Transverse colon (tissue), 4 donors: ENCODE measurements around the gene PREX1. TPM values are rescaled to one million over a fixed set of nuclear protein-coding genes. Genes with fewer than 3 reads are reported as not detected.

ENCODE experiments used
- DNase-seq: peaks from one replicate; pipeline ENCODE4 v3.0.0-alpha.2; 2019
- H3K27ac ChIP-seq, 4 donors: fragments of 200-600 bp; sonication (generic); 2 replicates each; pipeline ENCODE4 v1.5.1; 2016 to 2018; ENCODE audit warnings: inconsistent platforms in 4 of 4
- H3K27me3 ChIP-seq: fragments of 200-600 bp; sonication (generic); 2 replicates; pipeline ENCODE4 v1.5.1; 2017; ENCODE audit warnings: inconsistent platforms
- H3K36me3 ChIP-seq, 4 donors: fragments of 200-600 bp; sonication (generic); 2 replicates each; pipeline ENCODE4 v1.5.1; 2017 to 2019; ENCODE audit warnings: inconsistent platforms in 4 of 4
- H3K4me1 ChIP-seq, 4 donors: fragments of 200-600 bp; sonication (generic); 2 replicates each; pipeline ENCODE4 v1.5.1; 2017 to 2020; ENCODE audit warnings: inconsistent platforms in 4 of 4
- H3K4me3 ChIP-seq, 4 donors: fragments of 200-600 bp; sonication (generic); 1 replicate in 1 of 4; 2 replicates in 3 of 4; pipeline versions ENCODE4 v1.5.1 to v1.6.1; 2017 to 2019; ENCODE audit warnings: inconsistent platforms in 4 of 4
- H3K9me3 ChIP-seq, 2 donors: fragments of 200-600 bp; sonication (generic); 2 replicates each; pipeline ENCODE4 v1.5.1; 2017 to 2019; ENCODE audit warnings: inconsistent platforms in 2 of 2
- EP300 ChIP-seq: sonication (generic); formaldehyde crosslinking; IDR thresholded peaks from one replicate; pipeline ENCODE4 v1.6.1; 2017; ENCODE audit warnings: antibody characterized with exemption, low read depth
- POLR2A ChIP-seq: fragments of 450-650 bp; IDR thresholded peaks from one replicate; pipeline ENCODE4 v1.6.1; 2016; ENCODE audit warnings: antibody characterized with exemption, mild to moderate bottlenecking, moderate library complexity
- POLR2AphosphoS5 ChIP-seq, 3 donors: sonication (generic); formaldehyde crosslinking; IDR thresholded peaks; one replicate each; pipeline ENCODE4 v1.6.1; 2016; ENCODE audit warnings: antibody characterized with exemption in 3 of 3
- WGBS, 2 donors: methylation state at CpG; one replicate each; pipeline ENCODE4 v1.1.5; 2018; ENCODE audit warnings: low coverage in 1 of 2; 5-methylcytosine and 5-hydroxymethylcytosine counted together
- in situ Hi-C, 4 donors: fragments of 200-750 bp; cut with MboI; loops; one replicate each; pipeline versions ENCODE4 v1.15.0 to v1.15.1; 2017; ENCODE audit warnings: low sequenced_read_pairs in 3 of 4, low pct_ligation_motif_present in 1 of 4, low pct_unique_long_range_greater_than_20kb in 1 of 4
- intact Hi-C: fragments of 100-400 bp; cut with DNase I; formaldehyde crosslinking; loops from one replicate; pipeline ENCODE4 v1.15.1; 2023; ENCODE audit warnings: low total_unique reads
- total RNA-seq, 4 donors: library from RNA; depleted of rRNA; stranded (reverse); fragments of >200 nt; gene quantifications; one replicate each; pipeline ENCODE4 v1.1.0, GENCODE V29; 2016
- TF ChIP-seq, protein P1 (sequence below), 5 experiments: fragments of 200-600 bp in 3 of 5; fragments of 450-650 bp in 2 of 5; sonication (generic) in 3 of 5; IDR thresholded peaks; 1 replicate in 2 of 5; 2 replicates in 3 of 5; pipeline ENCODE4 v1.5.1; 2016 to 2017; ENCODE audit warnings: antibody characterized with exemption in 5 of 5, inconsistent platforms in 3 of 5, mild to moderate bottlenecking in 2 of 5, moderate library complexity in 1 of 5

PREX1 gene
- total RNA-seq, 4 donors from 2014 or later: 10.9 to 29.9 (median 16.6) TPM

DNA sequence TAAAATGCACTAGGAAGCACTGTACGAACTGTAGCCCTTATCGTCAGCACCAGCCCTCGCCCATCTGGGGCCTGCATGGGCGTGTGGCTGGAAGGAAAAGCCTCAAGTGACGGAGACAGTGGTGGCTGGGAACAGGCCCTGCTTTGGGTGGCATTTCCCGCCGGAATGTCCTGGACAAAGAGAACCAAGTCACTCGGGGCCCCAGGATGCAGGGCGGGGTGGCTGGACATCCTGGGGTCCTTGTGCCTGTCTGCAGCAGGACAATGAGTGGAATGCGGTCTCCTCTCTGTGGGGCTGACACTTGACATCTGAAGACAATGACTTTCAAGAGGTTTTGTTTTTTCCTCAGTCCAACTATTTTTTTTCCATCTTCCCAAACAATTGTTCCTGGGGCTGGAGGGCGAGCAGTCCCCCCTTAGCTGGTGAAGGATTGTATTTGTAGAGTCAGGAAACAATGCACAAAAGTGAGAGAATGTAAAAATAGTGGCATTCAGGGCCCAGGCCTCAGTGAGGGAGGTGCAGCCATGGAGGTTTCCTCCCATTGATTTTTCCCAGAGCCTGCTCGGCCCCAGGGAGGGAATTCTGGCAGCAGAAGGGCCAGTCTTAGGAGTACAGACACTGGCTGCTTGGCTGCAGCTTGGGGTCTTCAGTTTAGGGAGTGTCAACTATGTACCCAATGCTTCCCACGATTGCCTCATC lies 64.4 kb downstream of the PREX1 start:
- in situ Hi-C loops: no loop called here
- Histone ChIP-seq H3K9me3 (no peaks in the 10 kb centered on the region), H3K27ac (peak overlapping the region in 2 of 4 donors; percentile 14 to 18), H3K4me3 (no peak overlapping the region), H3K4me1 (peaks cover 0 to 13% (median 0%) of the 10 kb centered on the region in 4 donors), H3K36me3 (no peaks in the 10 kb centered on the region), H3K27me3 (no peaks in the 10 kb centered on the region)
- DNase-seq: no peak
- TF ChIP-seq EP300 (no peak), POLR2A (no peak), POLR2AphosphoS5 (IDR thresholded peaks at IDR 0.05) (no peak)
- TF ChIP-seq, protein P1, sequence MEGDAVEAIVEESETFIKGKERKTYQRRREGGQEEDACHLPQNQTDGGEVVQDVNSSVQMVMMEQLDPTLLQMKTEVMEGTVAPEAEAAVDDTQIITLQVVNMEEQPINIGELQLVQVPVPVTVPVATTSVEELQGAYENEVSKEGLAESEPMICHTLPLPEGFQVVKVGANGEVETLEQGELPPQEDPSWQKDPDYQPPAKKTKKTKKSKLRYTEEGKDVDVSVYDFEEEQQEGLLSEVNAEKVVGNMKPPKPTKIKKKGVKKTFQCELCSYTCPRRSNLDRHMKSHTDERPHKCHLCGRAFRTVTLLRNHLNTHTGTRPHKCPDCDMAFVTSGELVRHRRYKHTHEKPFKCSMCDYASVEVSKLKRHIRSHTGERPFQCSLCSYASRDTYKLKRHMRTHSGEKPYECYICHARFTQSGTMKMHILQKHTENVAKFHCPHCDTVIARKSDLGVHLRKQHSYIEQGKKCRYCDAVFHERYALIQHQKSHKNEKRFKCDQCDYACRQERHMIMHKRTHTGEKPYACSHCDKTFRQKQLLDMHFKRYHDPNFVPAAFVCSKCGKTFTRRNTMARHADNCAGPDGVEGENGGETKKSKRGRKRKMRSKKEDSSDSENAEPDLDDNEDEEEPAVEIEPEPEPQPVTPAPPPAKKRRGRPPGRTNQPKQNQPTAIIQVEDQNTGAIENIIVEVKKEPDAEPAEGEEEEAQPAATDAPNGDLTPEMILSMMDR (IDR thresholded peaks at IDR 0.05): no peak
- intact Hi-C loops: no loop called here
- 92 to 100% methylated on average over 3 to 13 of the region's 13 CpGs for WGBS, 2 donors

DNA sequence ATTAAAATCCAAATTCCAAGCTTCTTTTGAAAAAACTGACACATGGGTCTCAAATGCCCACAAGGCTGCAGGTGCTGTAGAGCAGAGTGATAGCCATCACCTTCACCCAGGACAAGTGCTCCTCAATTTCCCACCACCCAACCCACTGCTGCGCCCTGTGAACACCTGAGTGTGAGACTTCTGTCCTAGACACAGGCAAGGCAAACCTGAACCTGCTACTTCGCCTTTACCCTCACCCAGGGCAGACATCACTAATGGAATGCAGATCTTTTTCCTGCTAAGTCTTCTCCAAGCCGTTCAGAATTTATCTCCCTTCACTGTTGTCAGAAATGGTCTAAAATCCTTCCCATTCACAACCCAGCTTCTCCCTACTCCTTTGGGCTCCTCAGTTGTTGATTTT lies 65.9 kb downstream of the PREX1 start:
- intact Hi-C loops: no loop called here
- Histone ChIP-seq H3K4me3 (no peak overlapping the region), H3K9me3 (no peaks in the 10 kb centered on the region), H3K27me3 (no peaks in the 10 kb centered on the region), H3K4me1 (peaks cover 0 to 13% (median 0%) of the 10 kb centered on the region in 4 donors), H3K27ac (peak overlapping the region; percentile 24 to 61 (median 58)), H3K36me3 (no peaks in the 10 kb centered on the region)
- TF ChIP-seq, protein P1 (IDR thresholded peaks at IDR 0.05): no peak
- TF ChIP-seq EP300 (no peak), POLR2A (no peak), POLR2AphosphoS5 (IDR thresholded peaks at IDR 0.05) (no peak)
- in situ Hi-C loops: no loop called here
- 60 to 83% methylated on average over 1 to 3 of the region's 3 CpGs for whole genome bisulfite sequencing, 2 donors
- no peak for DNase-seq

DNA sequence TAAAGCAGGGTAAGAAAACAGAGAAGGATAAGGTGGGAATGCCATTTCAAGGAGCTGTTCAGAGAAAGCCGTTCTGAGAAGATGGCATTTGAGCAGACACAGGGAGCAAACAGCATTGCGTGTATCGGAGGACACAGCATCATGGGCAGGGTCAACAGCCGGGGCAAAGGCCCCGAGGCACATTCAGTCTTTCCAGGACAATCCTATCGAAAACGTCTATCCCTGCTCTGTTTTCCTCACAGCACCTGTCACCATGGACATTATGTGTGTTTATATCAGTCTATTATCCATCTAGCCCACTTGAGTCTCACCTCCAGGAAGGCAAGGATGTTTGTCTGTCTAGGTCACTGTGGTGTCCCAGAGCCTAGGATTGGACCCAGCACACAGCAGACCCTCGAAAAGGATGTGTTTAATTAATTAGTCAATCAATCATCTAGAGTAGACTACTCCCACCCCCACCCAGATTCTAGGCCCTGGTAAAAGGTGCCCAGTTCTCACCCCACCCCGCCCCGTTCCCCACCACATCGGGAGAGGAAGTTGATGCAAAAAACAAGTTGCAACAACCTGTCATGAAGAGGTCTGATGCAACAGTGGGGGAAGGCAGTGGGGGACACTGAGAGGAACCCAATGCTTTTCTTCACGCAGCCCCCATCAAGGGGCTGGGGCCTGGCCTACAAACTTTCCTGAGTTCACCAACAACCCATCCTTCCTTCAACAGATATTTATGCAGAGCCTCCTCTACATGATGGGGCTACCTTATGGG lies 66.6 kb downstream of the PREX1 start:
- Histone ChIP-seq H3K9me3 (no peaks in the 10 kb centered on the region), H3K27ac (peak overlapping the region; percentile 48 to 61 (median 58)), H3K27me3 (no peaks in the 10 kb centered on the region), H3K36me3 (no peaks in the 10 kb centered on the region), H3K4me1 (peaks cover 0 to 13% (median 0%) of the 10 kb centered on the region in 4 donors), H3K4me3 (no peak overlapping the region)
- TF ChIP-seq POLR2A: no peak
- TF ChIP-seq, protein P1 (IDR thresholded peaks at IDR 0.05): no peak
- no peak for TF ChIP-seq POLR2AphosphoS5 (IDR thresholded peaks at IDR 0.05)
- no peak for TF ChIP-seq EP300
- peak; percentile 57 for DNase-seq
- in situ Hi-C loops (no loop called here), intact Hi-C loops (no loop called here)
- WGBS, 2 donors: 64 to 76% methylated on average over 7 to 12 of the region's 12 CpGs

DNA sequence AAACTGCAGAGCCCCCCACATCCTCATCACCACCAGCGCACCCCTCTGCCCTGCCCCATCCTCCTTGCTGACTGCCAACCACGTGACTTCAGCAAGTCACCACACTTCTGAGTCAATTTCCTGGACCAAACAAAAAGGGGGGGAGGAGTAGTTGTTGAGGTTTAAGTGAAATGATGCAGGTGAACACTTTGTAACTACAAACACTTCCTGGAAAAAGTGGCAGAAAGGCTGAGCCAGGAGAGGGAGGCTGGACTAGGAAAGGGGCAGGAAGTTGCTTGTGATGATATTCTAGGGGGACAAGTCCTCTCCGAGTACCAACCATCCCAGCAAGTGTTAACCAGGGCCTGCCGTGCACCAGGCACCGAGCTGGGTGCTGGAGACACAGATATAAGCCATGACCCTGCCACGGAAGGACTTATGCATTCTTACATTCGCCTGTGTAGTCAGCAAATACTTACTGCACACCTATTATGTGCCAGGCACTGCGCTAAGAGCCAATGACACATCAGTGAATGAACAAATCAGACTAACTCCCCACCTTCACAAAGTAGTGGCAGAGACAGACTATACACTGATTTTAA lies 67.3 kb downstream of the PREX1 start:
- Histone ChIP-seq H3K27ac (peak overlapping the region; percentile 48 to 61 (median 58)), H3K9me3 (no peaks in the 10 kb centered on the region), H3K4me1 (peaks cover 0 to 13% (median 0%) of the 10 kb centered on the region in 4 donors), H3K4me3 (no peak overlapping the region), H3K27me3 (no peaks in the 10 kb centered on the region), H3K36me3 (no peaks in the 10 kb centered on the region)
- intact Hi-C loops (no loop called here), in situ Hi-C loops (no loop called here)
- WGBS, 2 donors: 52% methylated on average over 8 of the region's 8 CpGs; no CpG with 5 or more reads in 1 of the 2 donors
- DNase-seq: peak; percentile 32
- TF ChIP-seq POLR2AphosphoS5 (IDR thresholded peaks at IDR 0.05): peak; percentile 28 to 39 (median 31)
- no peak for TF ChIP-seq EP300
